ENCODE data around the gene RARA. TPM values are rescaled to one million over a fixed set of nuclear protein-coding genes. Genes with fewer than 3 reads are reported as not detected.

The RARA gene
- total RNA-seq, 1 donor from 2014 or later = 9.2 TPM

DNA sequence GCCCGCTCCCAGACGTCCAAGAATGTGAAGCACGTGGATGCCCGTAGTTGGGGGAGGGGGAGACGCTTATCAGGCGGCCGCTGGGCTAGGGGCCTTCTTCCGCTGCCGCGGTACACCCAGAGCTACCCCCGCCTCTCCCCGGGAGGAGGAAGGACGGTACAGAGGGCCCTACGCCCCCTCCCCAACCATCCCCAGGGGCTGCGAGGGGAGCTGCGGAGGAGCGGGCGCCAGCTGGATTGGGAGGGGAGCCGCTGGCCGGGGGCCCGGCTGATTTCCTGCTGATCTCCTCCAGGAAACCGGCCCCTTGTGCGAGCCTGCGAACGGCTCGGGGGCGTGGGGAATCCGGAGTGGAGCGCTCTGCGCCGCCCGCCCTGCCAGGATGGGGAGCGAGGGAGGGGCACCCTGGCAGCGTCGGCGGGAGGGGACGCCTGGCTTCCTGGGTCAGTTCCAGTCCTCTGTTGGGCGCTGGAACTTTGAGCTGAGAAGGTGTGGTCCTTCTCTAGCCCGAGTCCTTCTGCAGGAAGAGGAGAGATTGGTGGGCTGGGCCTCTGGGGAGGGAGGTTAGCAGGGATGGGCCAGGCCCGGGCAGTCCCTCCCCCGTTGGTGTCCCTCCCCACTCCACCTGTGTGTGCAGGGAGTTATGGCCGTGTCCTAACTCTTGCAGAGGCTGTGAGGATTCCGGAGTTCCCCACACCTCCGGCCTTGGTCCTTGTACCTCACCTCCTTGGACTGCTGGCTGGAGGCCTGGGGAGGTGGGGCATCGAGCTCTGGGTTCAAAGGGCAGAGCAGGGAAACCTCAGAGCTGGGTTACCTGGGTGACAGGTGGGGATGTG lies 36.4 kb downstream of the RARA start:
- no peak for DNase-seq (ENCODE audit: low read depth, low spot score)

DNA sequence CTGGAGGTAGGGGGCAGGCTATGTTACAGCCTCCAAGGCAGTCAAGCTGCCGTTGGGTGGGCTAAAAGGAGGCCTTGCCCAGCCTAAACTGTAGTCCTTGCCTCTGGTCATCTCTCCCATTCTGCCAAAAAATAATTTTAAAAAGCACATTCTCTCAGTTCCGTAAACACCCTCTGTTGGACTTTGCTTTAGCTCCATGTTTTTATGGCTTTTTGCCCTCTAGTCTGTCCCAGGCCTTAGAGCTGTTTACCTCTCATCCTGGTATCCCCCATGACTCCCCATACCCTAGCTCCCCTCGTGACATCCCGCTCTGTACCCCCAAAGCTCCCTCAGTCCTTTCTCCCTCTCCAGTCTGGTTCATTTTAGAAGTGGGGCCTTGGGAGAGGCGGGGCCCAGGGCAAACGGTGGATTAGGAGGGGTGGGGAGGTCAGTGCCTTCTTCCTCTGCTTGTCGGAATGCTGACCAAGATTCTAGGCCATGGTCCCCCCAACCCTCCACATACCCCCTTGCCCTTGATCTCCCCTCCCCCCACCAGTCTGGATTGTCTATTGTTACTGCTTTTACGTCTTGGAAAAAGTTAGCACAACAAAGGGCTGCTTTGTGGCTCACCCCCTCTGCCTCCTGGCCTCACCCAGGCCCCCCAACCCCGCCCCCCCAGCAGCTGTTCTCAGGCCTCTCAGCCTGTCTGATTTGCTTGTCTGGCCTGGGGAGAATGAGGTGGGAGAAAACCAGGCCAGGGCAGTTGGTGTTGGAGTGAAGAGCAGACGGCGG lies 37.2 kb downstream of the RARA start:
- DNase-seq (ENCODE audit: low read depth, low spot score) = no peak

DNA sequence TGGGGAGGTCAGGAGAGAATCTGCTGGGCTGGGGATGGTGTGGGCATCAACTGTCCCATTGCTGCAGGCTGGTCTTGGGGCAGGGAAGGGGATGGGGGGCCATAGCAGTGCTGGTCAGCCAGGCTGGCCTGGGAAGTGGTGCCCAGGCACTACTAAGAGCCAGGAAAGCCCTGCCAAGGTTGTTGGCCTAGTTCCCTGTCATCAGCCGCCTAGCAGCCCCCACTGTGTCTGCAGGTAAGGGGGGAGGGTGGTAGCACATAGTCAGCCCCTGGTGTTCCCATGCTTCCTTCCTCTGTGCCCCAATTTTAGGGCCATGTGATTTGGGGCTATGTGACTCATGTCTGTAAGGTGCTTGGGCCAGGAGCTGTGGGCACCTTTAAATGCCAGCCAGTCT lies 37.8 kb downstream of the RARA start:
- no peak for DNase-seq (ENCODE audit: low read depth, low spot score)

DNA sequence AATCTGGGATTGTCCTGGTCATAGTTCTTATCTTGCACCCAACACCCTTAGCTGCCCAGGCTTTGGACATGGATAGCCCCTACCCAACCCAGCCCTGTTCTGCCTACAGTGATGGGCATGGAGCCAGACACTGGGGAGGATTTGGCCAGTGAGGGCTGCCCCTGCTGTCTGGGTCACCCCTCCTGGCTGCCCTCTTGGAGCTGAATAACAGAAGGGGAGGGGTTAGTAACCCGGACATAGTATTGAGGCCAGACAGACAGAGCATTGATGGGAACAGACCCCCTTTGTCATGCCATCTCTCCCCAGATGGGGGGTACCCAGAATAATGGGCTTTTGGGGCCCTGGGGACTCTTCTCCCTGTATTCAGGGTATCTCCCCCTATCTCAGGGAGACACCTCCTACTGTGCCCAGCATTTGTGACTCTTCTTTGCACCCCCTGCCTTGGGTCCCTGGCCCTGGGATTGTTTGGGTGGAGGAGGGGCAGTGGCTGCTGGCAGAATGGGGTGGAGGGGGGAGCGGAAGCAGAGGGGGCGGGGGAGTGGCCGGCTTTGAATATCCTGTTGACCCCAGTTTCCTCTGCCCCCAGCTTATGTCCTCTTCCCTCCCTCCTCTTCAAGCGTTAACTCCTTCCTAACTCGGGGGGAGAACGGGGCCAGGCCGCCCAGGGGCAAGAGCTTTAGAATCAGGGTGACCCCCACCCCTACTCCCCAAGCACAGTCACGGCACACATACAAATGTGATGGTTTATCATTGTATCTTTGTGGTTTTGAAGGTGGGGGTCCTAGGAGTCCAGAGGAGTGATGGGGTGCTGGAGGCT lies 38.5 kb downstream of the RARA start:
- no peak for DNase-seq (ENCODE audit: low read depth, low spot score)

DNA sequence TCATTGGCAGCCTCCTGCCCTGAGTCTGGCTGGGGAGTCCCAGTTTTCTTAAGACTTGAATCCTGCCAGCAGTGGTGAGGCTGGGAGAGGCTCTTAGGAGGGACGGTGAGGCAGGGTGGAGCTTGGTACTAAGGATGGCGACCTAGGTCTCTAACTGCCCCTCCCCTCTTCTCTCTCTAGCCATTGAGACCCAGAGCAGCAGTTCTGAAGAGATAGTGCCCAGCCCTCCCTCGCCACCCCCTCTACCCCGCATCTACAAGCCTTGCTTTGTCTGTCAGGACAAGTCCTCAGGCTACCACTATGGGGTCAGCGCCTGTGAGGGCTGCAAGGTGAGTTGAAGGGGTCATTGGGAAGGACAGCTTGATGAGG lies 39.1 kb downstream of the RARA start:
- no peak for DNase-seq (ENCODE audit: low read depth, low spot score)

DNA sequence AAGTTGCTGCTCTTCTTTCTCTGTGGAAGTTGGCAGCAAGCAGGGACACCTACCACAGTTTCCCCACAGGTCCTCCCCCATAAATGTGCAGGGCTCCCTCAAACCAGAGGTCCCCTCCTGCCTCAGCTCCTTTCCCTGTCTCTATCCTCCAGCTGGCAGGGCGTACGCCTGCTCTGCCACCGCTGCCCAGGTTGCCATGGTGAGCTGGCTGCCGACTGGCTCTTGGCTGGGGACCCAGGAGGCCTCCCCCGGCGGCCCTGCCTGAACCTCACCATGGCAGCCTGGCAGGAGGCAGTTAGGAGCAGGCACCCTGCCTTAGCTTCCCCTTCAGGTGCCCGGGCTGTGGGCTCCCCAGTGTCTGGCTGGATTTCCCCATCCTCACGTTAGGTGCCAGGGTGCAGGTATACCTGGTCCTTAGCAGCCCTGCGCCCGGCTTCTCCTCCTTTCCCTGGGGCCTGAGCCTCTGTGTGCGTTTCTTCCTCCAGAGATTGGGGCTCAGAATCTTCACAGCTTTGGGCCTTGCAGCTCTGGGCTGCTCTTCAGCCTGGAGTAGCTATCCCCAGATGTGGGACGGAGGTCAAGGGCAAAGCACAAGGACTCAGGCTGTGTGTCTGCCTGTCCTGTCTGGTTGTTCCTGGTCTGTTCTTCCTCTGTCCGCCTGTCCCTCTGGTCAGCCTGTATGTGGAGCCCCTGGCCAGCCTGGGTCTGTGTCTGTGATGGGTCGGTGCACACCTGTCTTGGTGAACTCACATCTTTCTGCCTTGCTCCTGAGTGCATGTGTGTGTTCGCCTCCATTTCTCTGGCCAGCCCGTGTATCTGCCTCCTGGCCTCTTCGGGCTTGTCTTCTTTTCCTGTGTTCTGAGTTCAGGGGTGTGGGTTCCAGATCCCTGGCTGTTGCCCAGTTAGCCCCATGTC lies 39.8 kb downstream of the RARA start:
- DNase-seq (ENCODE audit: low read depth, low spot score) = no peak

DNA sequence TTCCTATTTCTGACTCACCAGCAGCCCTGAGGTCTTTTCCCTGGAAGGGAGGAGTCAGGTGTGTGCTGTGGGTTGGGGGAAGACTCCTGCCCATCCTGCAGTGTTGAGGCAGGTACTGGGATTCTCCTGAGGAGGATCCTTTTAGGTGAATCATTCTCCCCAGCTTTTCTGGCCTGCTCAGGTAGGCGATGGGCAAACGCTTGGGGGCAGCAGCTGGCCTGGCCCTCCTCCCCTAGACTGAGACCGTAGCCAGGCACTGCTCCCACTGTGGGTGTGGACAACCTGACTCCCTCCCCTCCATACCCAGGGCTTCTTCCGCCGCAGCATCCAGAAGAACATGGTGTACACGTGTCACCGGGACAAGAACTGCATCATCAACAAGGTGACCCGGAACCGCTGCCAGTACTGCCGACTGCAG lies 40.5 kb downstream of the RARA start:
- no peak for DNase-seq (ENCODE audit: low read depth, low spot score)

DNA sequence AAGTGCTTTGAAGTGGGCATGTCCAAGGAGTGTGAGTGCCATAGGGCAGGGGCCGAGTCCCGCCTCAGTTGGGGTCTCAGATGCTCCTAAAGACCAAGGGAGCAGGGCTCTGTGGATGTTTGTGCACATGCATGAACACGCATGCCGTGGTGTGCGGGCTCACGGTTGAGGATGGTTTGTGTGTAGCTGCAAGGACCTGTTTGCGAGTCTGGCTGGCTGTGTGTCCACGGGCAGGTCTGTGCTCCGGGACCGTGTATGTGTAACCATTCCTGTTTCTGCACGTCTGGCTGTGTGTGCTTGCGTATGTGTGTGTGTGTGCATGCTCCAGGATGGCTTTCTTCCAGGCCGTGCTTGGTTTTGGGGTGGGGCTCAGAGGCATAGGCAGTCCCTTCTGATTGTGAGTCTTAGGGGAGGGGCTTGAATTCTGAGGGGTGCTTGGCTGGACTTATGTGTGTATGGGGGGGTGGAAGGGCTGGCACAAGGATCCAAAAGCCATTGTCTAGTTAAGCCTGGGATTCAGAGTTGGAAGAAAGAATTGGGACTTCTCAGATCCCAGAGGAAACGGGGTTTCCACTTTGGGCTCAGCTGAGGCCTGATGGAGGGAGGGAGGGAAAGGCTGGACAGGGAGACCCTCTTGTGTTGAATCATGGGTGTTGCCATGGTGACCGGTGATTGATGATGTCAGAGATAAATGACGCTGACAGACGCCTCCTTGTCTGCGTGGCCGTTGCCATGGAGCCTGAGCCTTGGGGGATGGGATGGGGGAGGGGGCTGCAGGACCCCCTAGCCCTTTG lies 41.1 kb downstream of the RARA start:
- no peak for DNase-seq (ENCODE audit: low read depth, low spot score)

DNA sequence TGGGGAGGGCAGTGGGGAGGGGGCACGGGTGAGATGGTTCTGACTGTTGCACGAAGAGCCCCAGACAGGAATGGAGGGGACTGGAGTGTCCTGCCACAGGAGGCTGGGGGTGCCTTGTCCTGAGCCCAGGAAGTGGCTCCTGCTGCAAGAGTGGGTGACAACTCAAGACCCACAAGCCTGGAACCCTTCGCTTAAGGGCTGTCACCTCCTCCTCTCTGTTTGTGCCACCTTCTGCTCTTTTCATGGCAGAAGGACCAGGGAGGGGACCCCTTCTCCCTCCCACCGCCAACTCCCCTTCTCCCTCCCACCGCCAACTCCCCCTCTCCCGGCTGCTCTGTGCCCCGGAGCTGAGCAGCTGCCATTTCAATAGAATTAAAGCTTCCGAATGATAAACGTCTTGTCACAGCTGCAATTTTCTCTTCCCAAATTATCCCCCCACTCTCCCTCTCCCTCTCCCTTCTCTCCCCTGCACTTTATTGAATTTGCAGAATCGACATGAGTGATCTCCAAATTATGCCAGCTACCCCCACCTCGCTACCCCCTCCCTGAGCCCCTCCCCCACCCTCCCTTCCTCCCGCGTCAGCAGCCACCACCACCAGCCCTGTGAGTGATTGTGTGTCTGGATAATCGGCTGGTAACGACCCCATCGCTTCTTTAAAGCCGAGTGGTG lies 41.8 kb downstream of the RARA start:
- DNase-seq (ENCODE audit: low read depth, low spot score) = no peak

DNA sequence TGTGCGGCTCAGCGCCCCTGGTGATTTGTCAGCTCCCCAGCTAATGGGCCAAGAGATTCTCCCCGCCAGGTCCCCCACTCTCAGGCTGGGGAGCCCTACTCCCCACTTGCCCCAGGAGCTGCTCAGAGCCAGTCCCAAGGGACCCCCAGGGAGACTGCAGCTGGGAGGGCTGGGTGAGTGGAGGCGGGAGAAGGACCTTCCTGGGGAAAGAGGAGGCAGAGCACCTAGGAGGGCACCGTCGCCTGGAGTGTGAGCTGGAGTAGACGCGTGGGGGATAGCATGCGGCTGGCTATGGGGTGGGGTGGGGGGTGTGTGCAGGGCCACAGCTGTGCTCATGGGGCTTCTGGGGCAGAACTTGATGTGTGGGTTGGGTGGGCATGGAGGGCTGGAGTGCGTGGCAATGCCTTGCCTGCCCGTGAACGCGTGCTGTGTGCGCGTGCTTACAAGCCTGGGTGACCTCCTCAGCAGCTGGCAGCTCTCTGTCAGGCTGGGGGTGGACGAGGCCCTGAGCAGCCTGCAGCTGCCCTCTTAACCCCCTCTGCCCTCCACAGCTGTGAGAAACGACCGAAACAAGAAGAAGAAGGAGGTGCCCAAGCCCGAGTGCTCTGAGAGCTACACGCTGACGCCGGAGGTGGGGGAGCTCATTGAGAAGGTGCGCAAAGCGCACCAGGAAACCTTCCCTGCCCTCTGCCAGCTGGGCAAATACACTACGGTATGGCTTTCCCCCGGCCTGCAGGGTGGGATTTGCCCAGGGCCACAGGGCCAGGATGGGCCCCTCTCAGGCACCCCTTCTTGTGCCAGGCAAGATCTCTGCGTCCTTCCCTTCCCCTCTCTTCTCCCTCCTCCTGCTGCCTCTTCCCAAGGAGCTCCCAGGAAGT lies 42.6 kb downstream of the RARA start:
- no peak for DNase-seq (ENCODE audit: low read depth, low spot score)

DNA sequence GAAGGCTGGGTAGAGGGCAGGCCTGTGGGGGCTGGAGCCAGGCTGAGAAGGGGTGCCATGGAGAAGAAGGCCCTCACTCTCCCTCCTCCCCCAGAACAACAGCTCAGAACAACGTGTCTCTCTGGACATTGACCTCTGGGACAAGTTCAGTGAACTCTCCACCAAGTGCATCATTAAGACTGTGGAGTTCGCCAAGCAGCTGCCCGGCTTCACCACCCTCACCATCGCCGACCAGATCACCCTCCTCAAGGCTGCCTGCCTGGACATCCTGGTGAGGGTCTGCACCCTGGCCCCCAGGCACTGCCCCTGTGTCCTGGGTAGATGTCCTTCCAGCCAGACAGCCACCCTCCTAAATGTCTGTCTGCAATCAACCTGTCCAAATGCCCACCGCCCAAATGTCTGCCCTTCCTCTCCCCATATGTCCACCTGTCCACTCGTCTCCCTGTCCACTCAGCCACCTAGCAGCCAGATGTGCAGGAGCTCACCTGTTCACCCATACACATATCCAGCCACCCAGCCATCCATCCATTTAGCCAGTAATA lies 43.3 kb downstream of the RARA start:
- no peak for DNase-seq (ENCODE audit: low read depth, low spot score)

DNA sequence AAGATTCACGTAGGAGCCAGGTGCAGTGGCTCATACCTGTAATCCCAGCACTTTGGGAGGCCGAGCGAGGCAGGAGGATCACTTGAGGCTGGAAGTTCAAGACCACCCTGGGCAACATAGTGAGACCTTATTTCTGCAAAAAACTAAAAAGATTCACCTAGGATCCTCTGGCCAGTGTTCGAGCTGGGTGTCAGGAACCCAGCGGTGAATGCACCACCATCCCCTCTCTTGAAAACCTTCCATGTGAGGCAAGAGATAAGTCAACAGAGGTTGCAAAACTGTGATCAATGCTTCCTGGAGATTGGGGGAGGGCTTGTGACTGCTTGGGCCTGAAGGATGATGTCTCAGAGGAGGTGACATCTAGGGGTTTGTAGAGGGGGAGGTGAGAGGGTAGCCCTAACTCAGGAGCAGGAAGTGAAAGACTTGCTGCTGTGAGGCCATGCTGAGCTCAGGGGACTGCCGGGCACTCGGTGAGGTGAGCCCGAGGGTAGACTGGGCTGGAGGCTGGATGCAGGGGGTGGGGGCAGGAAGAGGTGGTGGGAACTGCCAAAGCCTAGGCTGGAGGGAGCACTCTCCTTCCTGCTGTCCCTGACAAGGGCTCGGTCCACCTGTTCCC lies 43.9 kb downstream of the RARA start:
- no peak for DNase-seq (ENCODE audit: low read depth, low spot score)

DNA sequence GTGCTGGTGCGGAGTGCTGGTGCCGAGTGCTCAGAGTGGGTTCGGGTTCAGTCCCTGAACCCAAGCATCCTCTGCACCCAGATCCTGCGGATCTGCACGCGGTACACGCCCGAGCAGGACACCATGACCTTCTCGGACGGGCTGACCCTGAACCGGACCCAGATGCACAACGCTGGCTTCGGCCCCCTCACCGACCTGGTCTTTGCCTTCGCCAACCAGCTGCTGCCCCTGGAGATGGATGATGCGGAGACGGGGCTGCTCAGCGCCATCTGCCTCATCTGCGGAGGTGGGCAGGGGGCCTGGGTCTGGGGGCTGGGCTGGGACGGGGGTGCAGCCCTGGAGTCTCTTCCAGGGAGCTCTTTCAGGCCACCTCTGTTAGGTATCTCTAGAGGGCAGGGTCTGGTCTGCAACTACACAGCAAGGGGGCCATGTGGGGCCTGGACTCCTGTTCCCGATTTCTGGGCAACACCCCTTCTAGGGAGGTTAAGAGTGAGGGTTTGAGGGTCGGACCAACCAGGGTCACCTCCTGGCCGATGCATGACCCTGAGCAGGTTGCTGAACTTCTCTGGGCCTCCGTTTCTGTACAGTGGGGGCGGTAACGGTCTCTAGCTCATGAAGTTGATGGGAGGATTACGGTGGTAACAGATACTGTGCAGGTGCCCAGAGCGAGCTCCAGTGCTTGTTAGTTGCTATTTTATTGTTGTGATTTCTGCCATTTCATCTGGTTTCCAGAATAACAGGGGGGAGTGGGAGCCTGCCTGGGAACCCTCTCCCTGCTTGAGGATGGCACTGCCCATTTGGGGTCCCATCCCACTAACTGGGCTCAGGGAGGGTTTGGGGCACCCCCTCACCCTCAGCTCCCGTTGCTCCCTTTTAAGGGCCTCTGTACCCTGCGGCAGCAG lies 45.5 kb downstream of the RARA start:
- no peak for DNase-seq (ENCODE audit: low read depth, low spot score)

DNA sequence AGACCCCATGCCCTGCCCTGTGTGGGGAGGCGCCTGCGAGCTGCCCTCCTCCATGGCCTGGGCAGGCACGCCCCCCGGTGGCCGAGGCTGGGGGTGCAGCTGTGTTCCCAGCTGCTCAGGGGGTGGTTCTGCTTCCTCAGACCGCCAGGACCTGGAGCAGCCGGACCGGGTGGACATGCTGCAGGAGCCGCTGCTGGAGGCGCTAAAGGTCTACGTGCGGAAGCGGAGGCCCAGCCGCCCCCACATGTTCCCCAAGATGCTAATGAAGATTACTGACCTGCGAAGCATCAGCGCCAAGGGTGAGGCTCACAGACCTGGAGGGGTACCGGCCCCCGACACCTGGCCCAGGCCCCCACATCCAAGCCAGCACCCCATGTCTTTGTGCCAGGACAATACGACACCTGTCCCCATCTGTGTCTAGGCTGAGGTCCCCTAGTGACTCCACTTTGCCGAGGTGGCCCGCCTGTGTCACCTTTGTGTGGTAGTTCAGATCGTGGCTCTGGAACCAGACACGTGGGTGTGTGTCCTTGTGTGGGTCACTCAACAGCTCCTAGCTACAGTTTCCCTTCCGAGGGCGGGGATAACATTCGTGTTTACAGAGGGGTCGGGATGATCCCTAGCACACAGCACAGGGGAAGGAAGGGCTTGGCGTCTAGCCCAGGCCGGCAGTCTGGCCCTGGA lies 46.3 kb downstream of the RARA start:
- no peak for DNase-seq (ENCODE audit: low read depth, low spot score)

DNA sequence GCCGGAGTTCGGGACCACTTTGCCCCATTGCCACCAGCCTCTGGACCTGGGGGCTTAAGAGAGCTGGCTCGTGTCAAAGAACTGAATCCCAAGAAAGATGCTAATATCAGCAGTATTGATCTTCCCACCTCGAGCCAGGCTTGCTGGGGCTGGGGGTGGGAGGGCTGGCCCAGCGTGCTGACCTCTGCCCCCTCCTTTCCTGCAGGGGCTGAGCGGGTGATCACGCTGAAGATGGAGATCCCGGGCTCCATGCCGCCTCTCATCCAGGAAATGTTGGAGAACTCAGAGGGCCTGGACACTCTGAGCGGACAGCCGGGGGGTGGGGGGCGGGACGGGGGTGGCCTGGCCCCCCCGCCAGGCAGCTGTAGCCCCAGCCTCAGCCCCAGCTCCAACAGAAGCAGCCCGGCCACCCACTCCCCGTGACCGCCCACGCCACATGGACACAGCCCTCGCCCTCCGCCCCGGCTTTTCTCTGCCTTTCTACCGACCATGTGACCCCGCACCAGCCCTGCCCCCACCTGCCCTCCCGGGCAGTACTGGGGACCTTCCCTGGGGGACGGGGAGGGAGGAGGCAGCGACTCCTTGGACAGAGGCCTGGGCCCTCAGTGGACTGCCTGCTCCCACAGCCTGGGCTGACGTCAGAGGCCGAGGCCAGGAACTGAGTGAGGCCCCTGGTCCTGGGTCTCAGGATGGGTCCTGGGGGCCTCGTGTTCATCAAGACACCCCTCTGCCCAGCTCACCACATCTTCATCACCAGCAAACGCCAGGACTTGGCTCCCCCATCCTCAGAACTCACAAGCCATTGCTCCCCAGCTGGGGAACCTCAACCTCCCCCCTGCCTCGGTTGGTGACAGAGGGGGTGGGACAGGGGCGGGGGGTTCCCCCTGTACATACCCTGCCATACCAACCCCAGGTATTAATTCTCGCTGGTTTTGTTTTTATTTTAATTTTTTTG lies 47.1 kb downstream of the RARA start:
- DNase-seq (ENCODE audit: low read depth, low spot score) = no peak

Data from pulmonary artery endothelial cell (primary cell).